NB4 (cell line): ENCODE measurements around the gene NUDCD3.

Source experiments
- CTCF ChIP-seq: IDR thresholded peaks from one replicate; pipeline ENCODE4 v1.5.1; 2012; ENCODE audit warnings: low read depth, low read length
- MAX ChIP-seq: IDR thresholded peaks from 2 replicates; pipeline ENCODE4 v1.6.1; 2011; ENCODE audit warnings: low read depth, low read length

GRCh38 chr7:44374007-44374763 is 116.3 kb downstream of the NUDCD3 start:
- TF ChIP-seq MAX (no peak), CTCF (no peak)
